Lung (tissue), 12 donors: ENCODE results near the gene RALGPS2. TPM values are rescaled to one million over a fixed set of nuclear protein-coding genes. Genes with fewer than 3 reads are reported as not detected.
"Not testable (repeated sequence)": the region's sequence is repeated elsewhere in the genome, so short reads cannot be mapped to it uniquely, and the experiment has no call there.

ENCODE experiments used
- ATAC-seq: fragments of 200-7000 bp; cut with Tn5 transposase; one replicate; pipeline ENCODE4 v1.9.1; 2020; ENCODE audit warnings: moderate number of reproducible peaks; ENCODE audit not compliant: insufficient read depth, low FRiP score
- DNase-seq, 3 donors: peaks; one replicate each; pipeline ENCODE4 v3.0.0-alpha.2; 2013 to 2017
- H3K27ac ChIP-seq, 2 donors: one replicate each; pipeline ENCODE4 v1.5.1; 2013; ENCODE audit warnings: mild to moderate bottlenecking in 2 of 2, moderate library complexity in 2 of 2, control low read depth in 1 of 2, inconsistent platforms in 1 of 2, low read depth in 1 of 2, low read length in 1 of 2
- H3K27me3 ChIP-seq, 3 donors: one replicate each; pipeline ENCODE4 v1.5.1; 2013; ENCODE audit warnings: low read length in 2 of 3; ENCODE audit not compliant: control insufficient read depth in 3 of 3, insufficient read depth in 3 of 3
- H3K36me3 ChIP-seq, 4 donors: one replicate each; pipeline ENCODE4 v1.5.1; 2013; ENCODE audit warnings: low read length in 4 of 4, mild to moderate bottlenecking in 1 of 4, moderate library complexity in 1 of 4; ENCODE audit not compliant: control insufficient read depth in 4 of 4, insufficient read depth in 4 of 4
- H3K4me1 ChIP-seq, 5 donors: one replicate each; pipeline ENCODE4 v1.5.1; 2013; ENCODE audit warnings: low read length in 5 of 5, mild to moderate bottlenecking in 2 of 5, moderate library complexity in 1 of 5; ENCODE audit not compliant: control insufficient read depth in 5 of 5, insufficient read depth in 5 of 5
- H3K4me3 ChIP-seq: one replicate; pipeline ENCODE4 v1.5.1; 2013; ENCODE audit warnings: mild to moderate bottlenecking, control low read depth, moderate library complexity
- H3K9ac ChIP-seq, 2 donors: one replicate each; pipeline ENCODE4 v1.5.1; 2013; ENCODE audit warnings: low read length in 2 of 2, control low read depth in 1 of 2; ENCODE audit not compliant: insufficient read depth in 1 of 2
- H3K9me3 ChIP-seq, 4 donors: one replicate each; pipeline ENCODE4 v1.5.1; 2013; ENCODE audit warnings: low read length in 3 of 4, mild to moderate bottlenecking in 1 of 4, moderate library complexity in 1 of 4; ENCODE audit not compliant: control insufficient read depth in 4 of 4, insufficient read depth in 3 of 4
- WGBS, 2 donors: extraction: QIAGEN DNeasy Blood & Tissue Kit; methylation state at CpG; one replicate each; pipeline ENCODE4 v1.1.7; 2013; 5-methylcytosine and 5-hydroxymethylcytosine counted together
- polyA plus RNA-seq, 2 donors: library from polyadenylated mRNA; stranded (reverse); fragments of 200-250 nt; gene quantifications; one replicate each; pipeline ENCODE4 v1.2.1, GENCODE V29; 2013
- total RNA-seq, 2 donors: library from RNA; depleted of rRNA in 1 of 2; stranded (reverse); fragments of >200 nt in 1 of 2; gene quantifications; one replicate each; pipeline ENCODE4 v1.2.1, GENCODE V29; 2014 to 2021
- TF ChIP-seq, protein P1 (sequence below): IDR thresholded peaks from 2 replicates; pipeline ENCODE4 v1.5.1; 2012; ENCODE audit warnings: mild to moderate bottlenecking; ENCODE audit errors: control extremely low read depth, extremely low read depth
- donor health status: control.
- donor health status: control.
- donor health status: Bipolar disorder and iron deficiency.
- donor health status: healthy.
- donor health status: DM: yes; HTN: yes; CAD: no.

RALGPS2 gene
- total and polyA plus RNA-seq, 4 donors = 1.2 to 33.2 (median 5.1) TPM

DNA sequence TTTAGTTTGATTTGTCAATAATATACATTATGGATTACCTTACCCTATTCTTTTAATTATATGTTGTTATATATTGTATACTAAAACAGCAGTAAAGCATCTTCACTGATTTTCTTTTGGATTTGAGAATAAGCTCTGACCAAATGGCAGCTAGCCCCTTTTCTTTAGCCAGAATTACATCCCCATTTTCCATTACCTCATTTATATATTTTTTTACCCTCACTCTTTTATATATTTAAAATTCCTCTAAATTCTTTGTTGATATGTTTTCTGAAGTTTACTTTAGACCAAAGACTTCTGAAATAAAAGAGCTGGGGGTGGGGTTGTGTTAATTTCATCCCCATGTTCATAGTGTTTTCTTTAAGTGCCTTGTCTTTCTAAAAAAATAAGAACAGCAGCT, 121.3 kb downstream of the RALGPS2 start:
- no peak for DNase-seq

GRCh38 chr1:178847396-178847849, 122.4 kb downstream of the RALGPS2 start:
- no peaks in the 10 kb centered on the region for H3K4me1 ChIP-seq
- no peaks in the 10 kb centered on the region for H3K27me3 ChIP-seq
- no peak overlapping the region for H3K27ac ChIP-seq
- peaks cover 0 to 2% (median under 1%) of the 10 kb centered on the region in 4 donors for H3K36me3 ChIP-seq
- TF ChIP-seq, protein P1, sequence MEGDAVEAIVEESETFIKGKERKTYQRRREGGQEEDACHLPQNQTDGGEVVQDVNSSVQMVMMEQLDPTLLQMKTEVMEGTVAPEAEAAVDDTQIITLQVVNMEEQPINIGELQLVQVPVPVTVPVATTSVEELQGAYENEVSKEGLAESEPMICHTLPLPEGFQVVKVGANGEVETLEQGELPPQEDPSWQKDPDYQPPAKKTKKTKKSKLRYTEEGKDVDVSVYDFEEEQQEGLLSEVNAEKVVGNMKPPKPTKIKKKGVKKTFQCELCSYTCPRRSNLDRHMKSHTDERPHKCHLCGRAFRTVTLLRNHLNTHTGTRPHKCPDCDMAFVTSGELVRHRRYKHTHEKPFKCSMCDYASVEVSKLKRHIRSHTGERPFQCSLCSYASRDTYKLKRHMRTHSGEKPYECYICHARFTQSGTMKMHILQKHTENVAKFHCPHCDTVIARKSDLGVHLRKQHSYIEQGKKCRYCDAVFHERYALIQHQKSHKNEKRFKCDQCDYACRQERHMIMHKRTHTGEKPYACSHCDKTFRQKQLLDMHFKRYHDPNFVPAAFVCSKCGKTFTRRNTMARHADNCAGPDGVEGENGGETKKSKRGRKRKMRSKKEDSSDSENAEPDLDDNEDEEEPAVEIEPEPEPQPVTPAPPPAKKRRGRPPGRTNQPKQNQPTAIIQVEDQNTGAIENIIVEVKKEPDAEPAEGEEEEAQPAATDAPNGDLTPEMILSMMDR = no peak
- ATAC-seq (no peak), DNase-seq (no peak)
- WGBS, 2 donors = 64 to 87% methylated on average over 2 of the region's 2 CpGs
- H3K9ac ChIP-seq = no peak overlapping the region
- H3K9me3 ChIP-seq = no peaks in the 10 kb centered on the region
- H3K4me3 ChIP-seq = no peak overlapping the region

More for the DNA sequence above, 121.3 kb downstream of the RALGPS2 start:
- Histone ChIP-seq H3K27me3 (no peaks in the 10 kb centered on the region), H3K36me3 (peaks cover 0 to 2% (median under 1%) of the 10 kb centered on the region in 4 donors), H3K27ac (no peak overlapping the region), H3K9me3 (no peaks in the 10 kb centered on the region), H3K4me1 (no peaks in the 10 kb centered on the region), H3K4me3 (no peak overlapping the region), H3K9ac (no peak overlapping the region)
- ATAC-seq = no peak
- TF ChIP-seq, protein P1 = no peak

GRCh38 chr1:178847919-178848318, 122.9 kb downstream of the RALGPS2 start:
- not testable (repeated sequence) for H3K36me3 ChIP-seq, H3K27ac ChIP-seq, H3K27me3 ChIP-seq, ATAC-seq, H3K4me3 ChIP-seq, H3K9me3 ChIP-seq, H3K4me1 ChIP-seq, H3K9ac ChIP-seq, DNase-seq
- 92 to 100% methylated on average over 1 of the region's 1 CpG for WGBS, 2 donors

- TF ChIP-seq, protein P1 = no peak
- DNase-seq (no peak), ATAC-seq (no peak)
- H3K27me3 ChIP-seq = no peaks in the 10 kb centered on the region
- no peak overlapping the region for H3K4me3 ChIP-seq
- H3K36me3 ChIP-seq = peaks cover 0 to 2% (median under 1%) of the 10 kb centered on the region in 4 donors
- WGBS, 2 donors = 79 to 91% methylated on average over 2 of the region's 2 CpGs
- no peak overlapping the region for H3K27ac ChIP-seq
- no peak overlapping the region for H3K9ac ChIP-seq
- H3K4me1 ChIP-seq = no peaks in the 10 kb centered on the region
- H3K9me3 ChIP-seq = no peaks in the 10 kb centered on the region
Measured at GRCh38 chr1:178849918-178850317, 124.9 kb downstream of the RALGPS2 start.
